ENCODE results near the gene L3MBTL4.

The L3MBTL4 gene

DNA sequence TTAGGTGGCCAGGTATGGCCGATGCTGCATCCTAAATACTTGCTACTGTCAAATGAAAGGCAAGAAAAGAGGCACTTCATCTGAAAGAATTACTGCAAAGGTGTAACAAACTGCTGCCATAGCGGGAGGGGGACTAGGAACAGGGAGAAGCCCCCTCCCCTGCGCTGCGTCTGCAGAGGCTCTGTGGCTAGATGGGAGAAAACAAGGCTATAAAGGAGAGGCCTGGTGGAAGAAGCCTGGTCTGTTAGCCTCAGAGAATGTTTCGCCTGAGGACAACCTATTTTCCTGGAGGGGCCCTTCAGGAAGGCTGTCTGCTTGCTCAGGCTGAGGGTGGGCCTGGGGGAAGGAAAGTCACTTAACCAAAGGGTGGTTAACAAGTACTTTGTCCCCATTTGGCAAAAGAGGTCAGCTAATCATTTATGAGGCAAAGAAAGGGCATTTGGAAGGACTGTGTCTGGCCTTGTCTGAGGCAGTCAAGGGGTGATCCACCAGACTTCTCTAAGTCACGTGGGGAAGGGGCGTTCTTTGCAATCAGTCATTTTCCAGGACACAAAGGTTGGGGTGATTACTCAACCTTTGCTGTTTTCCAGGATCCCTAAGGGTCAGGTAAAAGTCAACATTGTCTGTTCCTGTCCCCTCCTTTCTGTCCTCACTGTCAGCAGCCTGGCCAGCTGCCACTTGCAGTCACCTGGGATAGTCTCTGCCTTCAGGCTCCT is 416.4 kb downstream of the L3MBTL4 start:
- TF ChIP-seq, protein P1, sequence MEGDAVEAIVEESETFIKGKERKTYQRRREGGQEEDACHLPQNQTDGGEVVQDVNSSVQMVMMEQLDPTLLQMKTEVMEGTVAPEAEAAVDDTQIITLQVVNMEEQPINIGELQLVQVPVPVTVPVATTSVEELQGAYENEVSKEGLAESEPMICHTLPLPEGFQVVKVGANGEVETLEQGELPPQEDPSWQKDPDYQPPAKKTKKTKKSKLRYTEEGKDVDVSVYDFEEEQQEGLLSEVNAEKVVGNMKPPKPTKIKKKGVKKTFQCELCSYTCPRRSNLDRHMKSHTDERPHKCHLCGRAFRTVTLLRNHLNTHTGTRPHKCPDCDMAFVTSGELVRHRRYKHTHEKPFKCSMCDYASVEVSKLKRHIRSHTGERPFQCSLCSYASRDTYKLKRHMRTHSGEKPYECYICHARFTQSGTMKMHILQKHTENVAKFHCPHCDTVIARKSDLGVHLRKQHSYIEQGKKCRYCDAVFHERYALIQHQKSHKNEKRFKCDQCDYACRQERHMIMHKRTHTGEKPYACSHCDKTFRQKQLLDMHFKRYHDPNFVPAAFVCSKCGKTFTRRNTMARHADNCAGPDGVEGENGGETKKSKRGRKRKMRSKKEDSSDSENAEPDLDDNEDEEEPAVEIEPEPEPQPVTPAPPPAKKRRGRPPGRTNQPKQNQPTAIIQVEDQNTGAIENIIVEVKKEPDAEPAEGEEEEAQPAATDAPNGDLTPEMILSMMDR (IDR thresholded peaks at IDR 0.05; ENCODE audit: low read depth, low read length, missing control alignments): no peak
- H3K4me3 ChIP-seq (ENCODE audit: low read depth, low read length): no peak overlapping the region
- no peak for DNase-seq (ENCODE audit: low read depth)

DNA sequence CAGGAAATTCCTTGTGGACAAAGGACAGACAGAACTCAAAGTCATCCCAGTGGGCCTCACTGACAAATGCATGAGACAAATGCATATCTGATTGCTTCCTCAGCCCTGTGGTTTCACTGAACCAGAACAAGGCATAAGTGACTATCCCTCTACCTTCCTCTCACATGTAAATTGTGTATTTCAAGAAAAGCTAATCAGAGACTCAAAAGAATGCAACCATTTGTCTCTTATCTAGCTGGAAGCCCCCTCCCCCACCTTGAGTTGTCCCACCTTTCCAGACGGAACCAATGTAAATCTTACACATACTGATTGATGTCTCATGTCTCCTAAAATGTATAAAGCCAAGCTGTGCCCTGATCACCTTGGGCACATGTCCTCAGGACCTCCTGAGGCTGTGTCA is 417.4 kb downstream of the L3MBTL4 start:
- TF ChIP-seq, protein P1 (IDR thresholded peaks at IDR 0.05; ENCODE audit: low read depth, low read length, missing control alignments): no peak
- DNase-seq (ENCODE audit: low read depth): no peak
- H3K4me3 ChIP-seq (ENCODE audit: low read depth, low read length): no peak overlapping the region

DNA sequence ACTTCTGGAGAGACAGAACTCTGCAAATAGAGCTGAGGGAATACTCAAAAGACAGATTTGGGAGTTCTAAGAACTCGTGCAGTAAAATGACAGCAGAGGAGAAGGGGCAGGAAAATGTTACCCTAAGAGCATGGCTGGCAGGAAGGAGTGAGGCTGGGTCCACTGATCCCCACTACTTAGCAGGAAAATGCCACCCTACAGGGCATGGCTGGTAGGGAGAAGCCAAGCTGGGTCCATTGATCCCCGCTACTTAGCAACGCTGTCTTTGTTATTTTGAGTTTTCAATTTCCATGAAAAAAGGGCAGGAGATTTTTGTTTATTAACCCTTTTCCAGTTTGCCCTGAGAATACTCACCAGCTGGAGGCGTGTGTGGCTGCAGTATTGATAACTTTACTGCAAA is 419.1 kb downstream of the L3MBTL4 start:
- TF ChIP-seq, protein P1 (IDR thresholded peaks at IDR 0.05; ENCODE audit: low read depth, low read length, missing control alignments): no peak
- no peak overlapping the region for H3K4me3 ChIP-seq (ENCODE audit: low read depth, low read length)
- no peak for DNase-seq (ENCODE audit: low read depth)

DNA sequence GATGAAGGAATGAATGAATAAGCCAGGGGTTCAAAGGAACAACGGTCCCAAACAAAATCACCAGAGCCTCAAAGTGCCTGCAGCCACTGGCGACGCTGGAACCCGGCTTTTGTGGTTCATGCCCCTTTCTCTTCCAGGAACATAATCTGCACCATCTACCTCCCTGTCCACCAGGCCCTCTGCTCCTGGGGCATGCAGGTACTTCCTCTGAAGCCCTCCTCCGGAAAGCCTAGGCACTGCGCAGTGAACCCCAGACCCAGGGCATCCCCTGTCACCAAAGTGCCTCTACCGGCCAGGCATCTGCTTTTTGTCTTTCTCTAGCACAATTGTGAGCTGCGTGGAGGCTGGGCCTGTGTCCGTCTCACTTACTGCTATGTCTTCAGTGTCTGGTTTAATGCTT is 420.8 kb downstream of the L3MBTL4 start:
- TF ChIP-seq, protein P1 (IDR thresholded peaks at IDR 0.05; ENCODE audit: low read depth, low read length, missing control alignments): no peak
- H3K4me3 ChIP-seq (ENCODE audit: low read depth, low read length): no peak overlapping the region
- DNase-seq (ENCODE audit: low read depth): no peak

DNA sequence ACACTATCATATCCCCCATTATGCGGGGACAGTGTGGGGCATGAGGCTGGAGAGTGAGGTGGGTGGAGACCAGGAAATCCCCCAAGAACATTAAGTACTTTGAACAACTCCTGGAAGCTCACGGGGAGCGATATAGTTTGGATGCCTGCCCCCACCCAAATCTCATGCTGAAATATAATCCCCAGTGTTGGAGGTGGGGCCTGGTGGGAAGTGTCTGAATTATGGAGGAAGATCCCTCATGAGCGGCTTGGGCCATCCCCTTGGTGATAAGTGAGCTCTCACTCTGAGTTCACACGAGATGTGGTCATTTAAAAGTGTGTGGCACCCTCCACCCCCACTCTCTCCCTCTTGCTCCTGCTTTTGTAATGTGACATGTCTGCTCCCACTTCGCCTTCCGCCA is 422.3 kb downstream of the L3MBTL4 start:
- no peak for DNase-seq (ENCODE audit: low read depth)
- no peak overlapping the region for H3K4me3 ChIP-seq (ENCODE audit: low read depth, low read length)
- TF ChIP-seq, protein P1 (IDR thresholded peaks at IDR 0.05; ENCODE audit: low read depth, low read length, missing control alignments): no peak

DNA sequence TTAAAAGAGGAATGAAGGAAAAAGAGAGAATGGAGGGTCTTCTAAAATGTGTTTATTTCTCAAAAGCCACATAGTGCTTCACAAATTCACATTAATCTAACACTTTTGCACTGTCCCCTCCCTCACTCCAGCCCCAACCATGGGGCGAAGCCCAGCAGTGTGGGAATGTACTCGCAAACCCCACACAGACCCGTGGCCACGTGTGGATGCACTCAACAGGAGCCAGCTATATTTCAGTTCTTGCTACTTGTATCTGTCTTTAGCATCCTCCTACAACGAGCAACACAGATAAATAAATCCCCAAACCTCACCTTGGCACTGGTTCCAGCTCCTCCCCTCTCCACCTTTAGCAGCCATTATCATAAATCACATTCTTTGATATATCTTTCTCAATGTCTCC is 427.5 kb downstream of the L3MBTL4 start:
- H3K4me3 ChIP-seq (ENCODE audit: low read depth, low read length): no peak overlapping the region
- TF ChIP-seq, protein P1 (IDR thresholded peaks at IDR 0.05; ENCODE audit: low read depth, low read length, missing control alignments): no peak
- no peak for DNase-seq (ENCODE audit: low read depth)

Measured in GM12864 (cell line).